ENCODE measurements around the gene DDX10.

The DDX10 gene

DNA sequence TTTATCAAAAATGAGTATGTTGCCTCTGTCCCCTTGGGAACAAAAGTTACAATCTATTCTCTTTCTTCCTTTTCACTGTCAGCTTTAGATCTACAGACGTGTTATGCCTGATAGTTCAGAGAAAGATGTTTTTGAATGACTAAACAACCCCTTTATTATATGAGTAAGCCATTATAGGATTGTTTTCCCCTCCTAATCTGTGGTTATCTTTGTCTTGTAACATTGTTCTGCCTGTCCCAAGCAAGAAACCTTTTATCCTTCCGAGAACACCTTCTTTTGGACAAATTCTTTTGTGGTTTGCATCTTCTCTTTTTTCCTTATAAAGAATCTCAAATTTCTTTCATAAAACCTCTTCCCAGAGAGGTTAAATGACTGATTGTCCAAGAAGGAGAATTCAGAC lies 208.4 kb downstream of the DDX10 start:
- DNase-seq (ENCODE audit: low spot score): no peak

DNA sequence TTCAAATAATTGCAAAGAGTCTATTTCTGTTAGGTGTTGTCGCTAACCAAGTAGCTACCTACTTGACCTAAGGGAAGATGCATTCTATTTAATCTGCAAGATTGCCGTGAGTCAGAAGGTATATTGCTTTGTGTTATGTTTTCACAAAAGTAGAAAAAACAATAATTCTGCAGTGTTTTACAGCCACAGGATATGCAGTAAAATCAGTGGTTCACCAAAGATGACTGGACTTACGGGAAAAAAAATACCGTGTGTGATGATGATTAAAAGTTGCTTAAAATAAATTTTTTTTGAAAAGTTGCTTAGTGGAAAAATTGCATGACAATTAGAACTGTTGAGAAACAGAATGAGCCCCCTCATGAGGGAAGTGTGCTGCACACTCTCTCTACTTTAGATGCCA lies 209.1 kb downstream of the DDX10 start:
- DNase-seq (ENCODE audit: low spot score): no peak

GRCh38 chr11:108875134-108875533 lies 210.3 kb downstream of the DDX10 start:
- DNase-seq (ENCODE audit: low spot score): no peak

DNA sequence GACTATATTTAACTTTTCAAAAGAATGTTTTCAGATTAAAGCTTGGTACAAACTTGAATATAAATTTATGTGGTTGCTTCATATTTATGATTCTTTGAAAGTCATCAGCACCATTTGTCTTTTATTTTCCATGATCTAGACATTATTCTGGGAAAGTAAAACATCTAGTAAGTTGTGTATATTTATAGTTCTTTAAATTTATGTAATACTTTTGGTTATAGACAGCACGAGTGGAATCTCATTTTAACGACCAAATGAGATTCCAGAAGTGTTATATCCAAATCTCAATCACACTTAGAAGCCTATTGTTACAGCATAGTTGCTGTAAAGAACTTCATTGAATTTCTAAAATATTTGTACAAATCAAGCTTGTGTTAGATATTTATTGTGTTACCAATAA lies 212.3 kb downstream of the DDX10 start:
- no peak for DNase-seq (ENCODE audit: low spot score)

- no peak for DNase-seq (ENCODE audit: low spot score)
These were observed 215.6 kb downstream of the DDX10 start for GRCh38 chr11:108880510-108880909.

- DNase-seq (ENCODE audit: low spot score): no peak
These were observed 216.3 kb downstream of the DDX10 start for GRCh38 chr11:108881131-108881530.

DNA sequence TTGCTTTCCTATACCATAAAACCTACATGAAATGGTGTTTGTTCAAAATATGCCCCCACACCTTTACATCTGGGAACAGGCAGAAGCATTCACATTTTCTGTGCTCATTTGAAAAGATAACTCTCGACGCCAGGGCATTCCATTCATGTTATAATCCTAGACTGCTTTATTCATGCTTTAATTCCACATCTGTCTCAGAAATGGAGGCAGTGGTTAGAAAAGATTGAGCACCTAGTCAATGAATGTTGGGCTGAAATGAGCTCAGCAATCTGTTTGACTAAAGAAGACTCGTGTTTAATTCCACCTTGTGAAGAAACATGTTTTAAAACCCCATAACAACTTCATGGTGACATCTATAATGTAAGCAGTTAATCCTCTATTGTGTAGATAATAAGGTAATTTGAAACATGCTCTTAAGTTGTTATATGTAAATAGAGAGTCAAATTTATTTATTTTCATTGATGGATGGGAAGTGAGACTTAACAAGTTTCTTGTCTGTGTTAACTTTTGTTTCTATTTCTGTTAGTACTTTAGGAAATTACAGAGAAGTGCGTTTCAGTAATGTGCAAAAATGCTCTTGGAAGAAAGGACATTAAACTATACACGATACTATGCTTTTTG lies 217.5 kb downstream of the DDX10 start:
- DNase-seq (ENCODE audit: low spot score): no peak

GRCh38 chr11:108886005-108886659 lies 221.3 kb downstream of the DDX10 start:
- DNase-seq (ENCODE audit: low spot score): no peak

GRCh38 chr11:108886660-108887009 lies 221.8 kb downstream of the DDX10 start:
- DNase-seq (ENCODE audit: low spot score): no peak

DNA sequence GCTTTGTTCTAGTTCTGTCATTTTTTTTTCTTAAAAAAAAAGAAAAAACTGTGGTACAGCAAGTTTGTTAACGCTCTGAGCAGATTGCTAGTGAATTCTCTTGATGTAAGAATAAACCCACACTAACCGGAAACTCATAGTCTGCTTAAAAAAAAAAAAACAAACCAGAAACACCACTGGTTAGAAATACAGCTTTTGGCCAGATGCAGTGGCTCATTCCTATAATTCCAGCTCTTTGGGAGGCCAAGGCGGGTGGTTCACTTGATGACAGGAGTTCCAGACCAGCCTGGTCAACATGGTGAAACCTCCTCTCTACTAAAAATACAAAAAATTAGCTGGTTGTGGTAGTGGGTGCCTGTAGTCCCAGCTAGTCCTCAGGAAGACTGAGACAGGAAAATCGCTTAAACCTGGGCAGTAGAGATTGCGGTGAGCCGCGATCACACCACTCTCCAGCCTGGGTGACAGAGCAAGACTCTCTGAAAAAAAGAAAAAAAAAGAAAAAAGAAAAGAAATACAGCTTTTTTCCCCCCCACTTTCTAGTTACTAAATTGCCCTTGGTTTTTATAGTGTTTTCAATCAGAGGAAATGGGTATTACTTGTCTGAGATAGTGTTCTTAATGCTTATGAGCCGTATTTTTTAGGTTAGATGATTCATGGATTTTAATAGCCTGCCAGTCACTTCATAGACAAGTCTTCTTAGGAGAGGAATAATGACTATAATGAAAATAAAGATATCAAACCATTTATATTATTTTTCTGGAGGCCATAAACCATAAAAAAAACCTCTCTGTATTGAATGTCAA lies 222.8 kb downstream of the DDX10 start:
- DNase-seq (ENCODE audit: low spot score): no peak

DNA sequence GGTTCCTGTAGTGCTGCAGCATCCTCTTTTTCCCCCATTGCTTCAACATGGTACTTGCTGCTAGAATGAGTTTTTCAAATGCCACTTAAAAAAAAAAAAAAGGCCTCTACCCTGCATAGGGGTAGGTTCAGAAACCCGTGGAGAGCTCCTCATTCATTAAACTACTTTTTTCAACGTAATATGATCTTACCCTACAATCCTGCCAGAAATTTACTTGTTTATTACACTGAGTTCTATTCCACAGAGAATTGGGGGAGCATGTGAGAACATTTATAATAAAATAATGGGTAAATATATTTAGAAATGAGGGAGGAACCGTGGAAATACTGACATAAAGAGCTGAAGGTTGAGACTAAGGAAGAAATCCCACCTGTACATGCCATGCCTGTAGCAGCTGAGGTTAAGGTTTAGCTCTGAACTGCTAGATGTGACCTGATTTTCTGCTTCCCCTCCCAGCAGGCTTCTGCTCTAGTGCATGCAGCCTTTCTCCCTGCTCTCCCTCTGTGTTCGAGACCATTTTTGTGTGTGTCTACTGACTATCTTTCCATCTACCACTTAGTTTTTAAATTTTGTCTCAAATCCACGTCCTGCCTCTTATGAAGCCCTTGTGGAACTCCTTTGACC lies 225.7 kb downstream of the DDX10 start:
- no peak for DNase-seq (ENCODE audit: low spot score)

DNA sequence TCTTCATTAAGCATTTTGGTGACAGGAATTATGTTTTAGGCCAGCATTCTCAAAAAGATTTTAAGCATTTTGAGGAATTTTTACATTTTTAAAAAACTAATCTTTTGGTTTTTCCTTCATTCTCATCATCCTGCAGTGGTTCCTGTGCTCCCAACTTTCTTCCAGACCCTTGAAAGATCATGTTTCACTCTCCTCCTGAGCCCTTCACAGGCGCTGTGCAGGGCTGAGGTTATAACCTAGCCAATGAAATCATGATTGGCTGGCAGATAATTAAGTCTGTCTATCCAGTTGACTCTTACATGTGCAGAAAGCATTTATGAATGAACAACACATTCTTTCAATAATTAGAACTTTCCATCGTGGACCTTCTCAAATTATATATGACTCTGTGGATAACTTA lies 226.3 kb downstream of the DDX10 start:
- peak; percentile 15 for DNase-seq (ENCODE audit: low spot score)

GRCh38 chr11:108891909-108892511 lies 227.1 kb downstream of the DDX10 start:
- no peak for DNase-seq (ENCODE audit: low spot score)

GRCh38 chr11:108895579-108896480 lies 231.0 kb downstream of the DDX10 start:
- DNase-seq (ENCODE audit: low spot score): no peak

GRCh38 chr11:108897071-108897481 lies 232.2 kb downstream of the DDX10 start:
- DNase-seq (ENCODE audit: low spot score): no peak

GRCh38 chr11:108897916-108898315 lies 233.0 kb downstream of the DDX10 start:
- no peak for DNase-seq (ENCODE audit: low spot score)

DNA sequence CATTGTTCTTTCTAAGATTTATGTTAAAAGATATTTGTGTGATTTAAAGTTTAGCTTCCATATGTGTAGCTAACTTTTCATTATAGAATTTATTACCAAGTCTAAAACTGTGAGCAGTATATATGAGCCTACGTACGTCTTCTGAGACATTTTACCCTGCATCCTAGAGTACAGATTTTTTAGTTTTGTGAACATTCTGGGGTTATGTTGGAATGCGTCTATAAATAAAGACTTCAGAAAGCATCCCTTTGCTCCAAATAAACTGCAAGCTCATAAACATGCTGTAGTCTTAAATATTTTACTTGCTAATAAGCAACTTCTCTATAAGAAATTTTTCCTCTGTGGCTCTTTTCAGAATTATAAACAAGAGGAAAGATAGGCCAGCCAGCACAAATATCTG lies 236.5 kb downstream of the DDX10 start:
- DNase-seq (ENCODE audit: low spot score): no peak

DNA sequence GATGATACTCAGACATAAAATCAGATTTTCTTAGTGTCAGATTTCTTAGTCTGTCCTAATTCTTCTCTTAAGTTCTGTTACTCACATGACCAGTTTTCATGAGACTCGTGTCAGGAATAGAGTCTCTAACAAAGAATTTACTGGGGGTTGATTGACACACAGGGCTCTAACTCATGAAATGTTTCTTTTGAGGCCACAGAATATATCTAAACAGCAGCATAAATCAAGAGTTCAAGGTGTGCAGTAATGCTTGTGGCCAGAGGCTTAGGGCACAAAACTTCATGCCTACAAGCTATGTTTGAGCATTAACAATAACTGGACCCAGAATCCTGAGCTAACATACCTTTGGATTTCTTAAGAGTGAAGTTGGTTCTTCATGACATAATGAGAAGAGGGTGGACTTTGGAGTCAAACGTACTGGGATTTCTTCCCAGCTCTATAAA lies 237.2 kb downstream of the DDX10 start:
- DNase-seq (ENCODE audit: low spot score): no peak

GRCh38 chr11:108904480-108904879 lies 239.6 kb downstream of the DDX10 start:
- DNase-seq (ENCODE audit: low spot score): no peak

GRCh38 chr11:108906329-108906728 lies 241.5 kb downstream of the DDX10 start:
- DNase-seq (ENCODE audit: low spot score): no peak

DNA sequence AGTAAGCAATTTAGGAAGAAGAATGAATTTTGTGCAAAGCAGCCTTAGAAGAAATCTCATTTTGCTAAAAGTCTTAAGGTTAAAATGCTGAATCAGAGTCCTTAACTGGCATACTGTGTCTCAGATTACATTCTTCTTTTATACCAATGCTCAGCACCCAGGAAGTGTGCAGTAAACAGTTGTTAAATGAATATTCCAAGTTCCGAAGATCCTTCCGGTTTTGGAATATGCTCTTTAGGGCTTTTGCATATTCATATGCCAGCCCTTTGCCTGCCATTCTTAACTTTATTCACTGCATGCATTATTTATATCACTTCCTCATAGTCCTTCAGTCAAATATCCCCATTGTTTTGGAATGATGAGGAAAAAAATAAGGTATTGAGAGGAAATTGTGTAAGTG lies 242.0 kb downstream of the DDX10 start:
- DNase-seq (ENCODE audit: low spot score): no peak
